ENCODE measurements around the gene TMBIM6. TPM values are rescaled to one million over a fixed set of nuclear protein-coding genes. Genes with fewer than 3 reads are reported as not detected.

The TMBIM6 gene
- total RNA-seq, 1 donor from 2014 or later = 570 TPM

DNA sequence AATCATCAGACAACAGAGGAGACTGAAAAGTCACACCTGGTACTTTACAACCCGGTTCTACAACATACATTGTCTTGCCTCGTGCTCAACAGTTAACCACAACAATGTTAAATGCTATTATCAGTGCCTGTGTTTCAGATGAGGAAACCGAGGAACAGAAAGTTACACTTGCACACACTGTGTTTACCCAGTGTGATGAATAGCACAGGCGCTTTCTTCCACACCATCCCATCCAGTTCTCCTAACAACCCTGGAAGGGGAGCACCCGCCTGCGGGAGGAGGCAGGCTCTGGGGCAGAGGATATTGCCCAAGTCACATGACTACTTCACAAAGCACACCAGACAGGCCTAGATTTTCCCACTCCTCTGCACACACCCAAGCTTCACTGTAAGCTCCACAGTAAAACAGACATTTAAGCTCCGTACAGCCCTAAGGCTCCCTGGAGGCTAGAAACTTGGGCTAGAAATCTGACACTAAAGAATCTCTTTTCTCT lies 65.0 kb downstream of the TMBIM6 start:
- peaks cover 1% of the 10 kb centered on the region for H3K27me3 ChIP-seq (ENCODE audit: control insufficient read depth, insufficient read depth, low read length)
- DNase-seq (ENCODE audit: low read depth) = no peak
- no peak for TF ChIP-seq CTCF (IDR thresholded peaks at IDR 0.05; ENCODE audit: insufficient read depth, low read length, severe bottlenecking)
- H3K36me3 ChIP-seq (ENCODE audit: control insufficient read depth, insufficient read depth, low read length) = peaks cover 13% of the 10 kb centered on the region
- no peak for FAIRE-seq
- H3K4me3 ChIP-seq (ENCODE audit: low read depth, low read length) = no peak overlapping the region

GRCh38 chr12:49806877-49807276 lies 65.5 kb downstream of the TMBIM6 start:
- DNase-seq (ENCODE audit: low read depth) = no peak
- no peak overlapping the region for H3K4me3 ChIP-seq (ENCODE audit: low read depth, low read length)
- peaks cover 1% of the 10 kb centered on the region for H3K27me3 ChIP-seq (ENCODE audit: control insufficient read depth, insufficient read depth, low read length)
- H3K36me3 ChIP-seq (ENCODE audit: control insufficient read depth, insufficient read depth, low read length) = peaks cover 10% of the 10 kb centered on the region
- TF ChIP-seq CTCF (IDR thresholded peaks at IDR 0.05; ENCODE audit: insufficient read depth, low read length, severe bottlenecking) = no peak
- no peak for FAIRE-seq

GRCh38 chr12:49807991-49808580 lies 66.7 kb downstream of the TMBIM6 start:
- Histone ChIP-seq H3K4me3 (ENCODE audit: low read depth, low read length) (no peak overlapping the region), H3K27me3 (ENCODE audit: control insufficient read depth, insufficient read depth, low read length) (peaks cover 1% of the 10 kb centered on the region), H3K36me3 (ENCODE audit: control insufficient read depth, insufficient read depth, low read length) (peaks cover 5% of the 10 kb centered on the region)
- TF ChIP-seq CTCF (IDR thresholded peaks at IDR 0.05; ENCODE audit: insufficient read depth, low read length, severe bottlenecking) = no peak
- FAIRE-seq (no peak), DNase-seq (ENCODE audit: low read depth) (no peak)

DNA sequence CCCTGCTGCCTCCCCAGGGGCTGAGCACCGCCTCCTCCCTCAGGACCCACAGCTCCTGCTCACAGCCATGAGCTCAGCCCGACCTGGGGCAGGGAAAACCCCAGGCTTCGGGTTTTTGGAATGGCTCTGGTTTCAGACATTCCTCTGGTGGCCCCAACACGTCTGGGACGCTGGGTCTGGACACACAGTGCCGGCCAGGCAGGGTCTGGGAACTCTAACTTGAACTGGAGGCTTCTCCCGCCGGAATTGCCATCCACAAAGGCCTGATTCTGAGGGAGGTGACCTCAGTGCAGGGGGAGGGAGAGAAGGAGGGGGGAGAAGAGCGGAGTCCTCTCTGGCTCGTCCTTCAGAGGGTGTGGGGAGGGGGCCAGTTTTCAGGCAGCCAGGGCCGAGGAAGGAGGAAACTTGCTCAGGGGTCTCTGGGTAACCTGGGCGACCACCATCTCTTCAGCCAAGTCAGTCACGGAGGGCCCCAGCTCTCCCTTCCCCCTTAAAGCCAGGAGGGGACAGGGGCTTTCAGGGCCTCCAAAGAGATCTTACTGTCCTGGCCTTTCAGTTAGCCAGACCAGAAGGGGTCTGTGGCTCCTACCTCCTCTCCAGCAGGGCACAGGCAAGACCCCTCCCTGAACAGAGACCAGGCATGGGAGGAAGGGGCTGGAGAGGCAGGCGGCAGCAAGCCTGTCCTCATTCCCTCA lies 67.5 kb downstream of the TMBIM6 start:
- DNase-seq (ENCODE audit: low read depth) (no peak), FAIRE-seq (no peak)
- H3K27me3 ChIP-seq (ENCODE audit: control insufficient read depth, insufficient read depth, low read length) = peaks cover 1% of the 10 kb centered on the region
- no peak for TF ChIP-seq CTCF (IDR thresholded peaks at IDR 0.05; ENCODE audit: insufficient read depth, low read length, severe bottlenecking)
- peaks cover 5% of the 10 kb centered on the region for H3K36me3 ChIP-seq (ENCODE audit: control insufficient read depth, insufficient read depth, low read length)
- H3K4me3 ChIP-seq (ENCODE audit: low read depth, low read length) = no peak overlapping the region

- TF ChIP-seq CTCF (IDR thresholded peaks at IDR 0.05; ENCODE audit: insufficient read depth, low read length, severe bottlenecking) = no peak
- Histone ChIP-seq H3K27me3 (ENCODE audit: control insufficient read depth, insufficient read depth, low read length) (peaks cover 1% of the 10 kb centered on the region), H3K4me3 (ENCODE audit: low read depth, low read length) (no peak overlapping the region), H3K36me3 (ENCODE audit: control insufficient read depth, insufficient read depth, low read length) (peaks cover 5% of the 10 kb centered on the region)
- no peak for DNase-seq (ENCODE audit: low read depth)
- no peak for FAIRE-seq
Observed at GRCh38 chr12:49809381-49809905, 68.1 kb downstream of the TMBIM6 start.
